K562 (cell line): ENCODE measurements around the gene OTOA. TPM values are rescaled to one million over a fixed set of nuclear protein-coding genes. Genes with fewer than 3 reads are reported as not detected.

Experiments
- ATAC-seq: fragments of 200-7000 bp; cut with Tn5 transposase; 3 replicates; pipeline ENCODE4 v1.9.1; 2020; ENCODE audit warnings: moderate library complexity
- BruUV-seq: library from RNA; stranded (reverse); fragments of 400-500 nt; replicated peaks from 2 replicates; lab custom pipeline; 2021; lab: Mats Ljungman, UMichigan
- CTCF ChIA-PET: fragments of 300-600 bp; formaldehyde crosslinking; extraction: SDS; loops from one replicate; lab custom pipeline; 2021; ENCODE audit warnings: low intra/inter-chr PET ratio; lab: Yijun Ruan, JAX
- POLR2A ChIA-PET: fragments of 300-600, 350-650 bp; sonication (Branson Sonifier 250); formaldehyde crosslinking; extraction: SDS; loops from one replicate; lab custom pipeline; 2021; ENCODE audit warnings: antibody characterized with exemption, inconsistent platforms; lab: Yijun Ruan, JAX
- DNase-seq, 4 experiments: peaks; one replicate each; pipeline versions ENCODE4 v3.0.0 to v3.0.0-alpha.2; 2011 to 2018; ENCODE audit warnings: low spot score in 3 of 4, mixed read lengths in 3 of 4; ENCODE audit errors: extremely low read depth in 1 of 4
- FAIRE-seq: peaks from 2 replicates; lab custom pipeline; 2011; peaks lifted over from hg19 to GRCh38; lab: Jason Lieb, UNC
- H2AFZ ChIP-seq: 2 replicates; pipeline ENCODE4 v1.6.0; 2011; ENCODE audit warnings: low read depth, low read length, control low read depth, inconsistent platforms
- H3K27ac ChIP-seq: fragments of 200-600 bp; 3 replicates; pipeline ENCODE4 v1.8.0; 2011; ENCODE audit warnings: low read depth, mild to moderate bottlenecking, control low read depth, inconsistent platforms, low read length, moderate library complexity, mixed read lengths; ENCODE audit errors: extremely low read depth
- H3K27me3 ChIP-seq, 2 experiments: fragments of 300-600 bp in 1 of 2; 2 replicates in 1 of 2; 3 replicates in 1 of 2; pipeline versions ENCODE4 v1.6.0 to v1.8.0; 2011; ENCODE audit warnings: inconsistent platforms in 2 of 2, low read length in 2 of 2, mild to moderate bottlenecking in 1 of 2, mixed read lengths in 1 of 2, moderate library complexity in 1 of 2; ENCODE audit not compliant: control insufficient read depth in 2 of 2, insufficient read depth in 2 of 2
- H3K36me3 ChIP-seq: fragments of 300-600 bp; 3 replicates; pipeline ENCODE4 v1.8.0; 2011; ENCODE audit warnings: mild to moderate bottlenecking, low read length, inconsistent platforms; ENCODE audit not compliant: control insufficient read depth, insufficient read depth
- H3K4me1 ChIP-seq, 2 experiments: fragments of 200-600 bp in 1 of 2; replicated peaks in 1 of 2; 2 replicates in 1 of 2; 3 replicates in 1 of 2; pipeline versions ENCODE4 v1.5.1 to v1.8.0; 2011; ENCODE audit warnings: inconsistent platforms in 2 of 2, low read length in 2 of 2, mild to moderate bottlenecking in 1 of 2, mixed read lengths in 1 of 2, moderate library complexity in 1 of 2; ENCODE audit not compliant: control insufficient read depth in 2 of 2, insufficient read depth in 2 of 2
- H3K4me2 ChIP-seq: 2 replicates; pipeline ENCODE4 v1.6.1; 2011; ENCODE audit warnings: low read length, control low read depth, inconsistent platforms, mixed read lengths; ENCODE audit not compliant: insufficient read depth
- H3K4me3 ChIP-seq: fragments of 200-600 bp; sonication (generic), shearing (Covaris generic); 2 replicates; pipeline ENCODE4 v1.5.1; 2016; ENCODE audit warnings: control low read depth, inconsistent platforms
- H3K79me2 ChIP-seq: fragments of 200-600 bp; 3 replicates; pipeline ENCODE4 v1.8.0; 2011; ENCODE audit warnings: low read length, inconsistent platforms; ENCODE audit not compliant: control insufficient read depth, insufficient read depth
- H3K9ac ChIP-seq, 2 experiments: 2 replicates each; pipeline versions ENCODE4 v1.6.0 to v1.6.1; 2011; ENCODE audit warnings: low read depth in 2 of 2, low read length in 2 of 2, control low read depth in 1 of 2, inconsistent platforms in 1 of 2, mild to moderate bottlenecking in 1 of 2, mixed read lengths in 1 of 2; ENCODE audit not compliant: insufficient read depth in 1 of 2
- H3K9me1 ChIP-seq: one replicate; pipeline ENCODE4 v1.6.0; 2011; ENCODE audit warnings: inconsistent platforms, mild to moderate bottlenecking, low read length, moderate library complexity; ENCODE audit not compliant: control insufficient read depth, insufficient read depth
- H3K9me3 ChIP-seq: replicated peaks from 2 replicates; pipeline ENCODE4 v1.5.1; 2011; ENCODE audit warnings: low read depth, low read length, inconsistent platforms; ENCODE audit not compliant: control insufficient read depth, insufficient read depth
- H4K20me1 ChIP-seq: replicated peaks from 2 replicates; pipeline ENCODE4 v1.6.1; 2011; ENCODE audit warnings: low read length, inconsistent platforms, mixed read lengths; ENCODE audit not compliant: control insufficient read depth, insufficient read depth
- BRF1 ChIP-seq: IDR thresholded peaks from 3 replicates; pipeline ENCODE4 v1.6.1; 2011; ENCODE audit warnings: borderline replicate concordance, mild to moderate bottlenecking; ENCODE audit not compliant: insufficient read length; ENCODE audit errors: extremely low read depth
- E2F3 ChIP-seq: fragments of 250-450 bp; sonication (Bioruptor Pico); IDR thresholded peaks from 2 replicates; pipeline ENCODE4 v1.4.0; 2020; ENCODE audit warnings: mild to moderate bottlenecking
- JUNB ChIP-seq: fragments of 450-650 bp; formaldehyde crosslinking; conservative IDR thresholded peaks from 2 replicates; pipeline ENCODE4 v1.4.0; 2020; ENCODE audit warnings: mild to moderate bottlenecking
- SIX5 ChIP-seq, 2 experiments: IDR thresholded peaks; 2 replicates each; pipeline ENCODE4 v1.6.1; 2011; ENCODE audit warnings: low read length in 2 of 2, borderline replicate concordance in 1 of 2, low read depth in 1 of 2, mild to moderate bottlenecking in 1 of 2, moderate library complexity in 1 of 2; ENCODE audit not compliant: insufficient read depth in 1 of 2
- ZKSCAN8 ChIP-seq: fragments of 200-800 bp; sonication (Bioruptor generic); IDR thresholded peaks from 2 replicates; pipeline ENCODE4 v1.6.1; 2016; ENCODE audit warnings: missing genetic modification characterization, missing compliant biosample characterization
- ZNF444 ChIP-seq: fragments of 250-450 bp; sonication (Bioruptor Pico); IDR thresholded peaks from 2 replicates; pipeline ENCODE4 v1.4.0; 2020; ENCODE audit warnings: mild to moderate bottlenecking, moderate library complexity
- ZNF551 ChIP-seq: fragments of 250-450 bp; sonication (Bioruptor Pico); IDR thresholded peaks from 2 replicates; pipeline ENCODE4 v1.5.0; 2021; ENCODE audit warnings: mild to moderate bottlenecking, moderate library complexity
- ZNF764 ChIP-seq: fragments of 250-450 bp; sonication (Bioruptor Pico); IDR thresholded peaks from 2 replicates; pipeline ENCODE4 v1.4.0; 2020; ENCODE audit warnings: low read depth, mild to moderate bottlenecking, moderate library complexity
- WGBS: fragments of 100-300 bp; shearing (Covaris generic); methylation state at CpG from one replicate; pipeline ENCODE4 v1.1.6; 2016; ENCODE audit warnings: low coverage, mixed read lengths; ENCODE audit not compliant: insufficient coverage; ENCODE audit errors: missing lambda C conversion rate; 5-methylcytosine and 5-hydroxymethylcytosine counted together
- in situ Hi-C: fragments of 300-500 bp; cut with MboI; formaldehyde crosslinking; loops from 4 replicates; pipeline ENCODE4 v1.15.0; 2018; ENCODE audit warnings: inconsistent platforms, mixed read lengths
- intact Hi-C: fragments of 100-400 bp; cut with micrococcal nuclease; formaldehyde crosslinking; loops from 2 replicates; pipeline ENCODE4 v1.14.2; 2022
- polyA plus RNA-seq, 8 experiments: library from polyadenylated mRNA; depleted of rRNA in 4 of 8; stranded (reverse) in 5 of 8; unstranded in 3 of 8; fragments of >200 nt; fragmentation: Nextera tagmentation in 2 of 8; fragmentation: Illumina TruSeq in 1 of 8; extraction: Ambion mirVana in 2 of 8; extraction: Trizol in 1 of 8; gene quantifications; 2 replicates each; pipeline versions ENCODE4 v1.2.1 to v1.2.3, GENCODE V29; 2011 to 2014; ENCODE audit warnings: inconsistent platforms in 1 of 8, missing spikeins in 1 of 8
- total RNA-seq, 7 experiments: library from RNA; depleted of rRNA in 6 of 7; stranded (reverse); fragments of >200 nt in 6 of 7; fragmentation: Illumina TruSeq in 2 of 7; extraction: Trizol in 2 of 7; gene quantifications; 2 replicates each; pipeline versions ENCODE4 v1.2.1 to v1.2.3, GENCODE V29; 2011 to 2021; ENCODE audit warnings: low replicate concordance in 1 of 7
- TF ChIP-seq, protein P1 (sequence below), 2 experiments: fragments of 450-650 bp in 1 of 2; sonication (generic) in 1 of 2; formaldehyde crosslinking in 1 of 2; IDR thresholded peaks; 2 replicates each; pipeline versions ENCODE4 v1.7.1 to v1.9.0; 2016 to 2022; ENCODE audit warnings: inconsistent platforms in 1 of 2, mild to moderate bottlenecking in 1 of 2, missing genetic modification reagents in 1 of 2
- TF ChIP-seq, protein P2 (sequence below): IDR thresholded peaks from 2 replicates; pipeline ENCODE4 v1.6.1; 2016; ENCODE audit warnings: missing genetic modification characterization, missing compliant biosample characterization

Gene OTOA
- total and polyA plus RNA-seq, 9 of the 15 experiments (the other 6 are each of a cell fraction or from before 2014, with no cell fraction given): 0.04 TPM; not detected in 8

DNA sequence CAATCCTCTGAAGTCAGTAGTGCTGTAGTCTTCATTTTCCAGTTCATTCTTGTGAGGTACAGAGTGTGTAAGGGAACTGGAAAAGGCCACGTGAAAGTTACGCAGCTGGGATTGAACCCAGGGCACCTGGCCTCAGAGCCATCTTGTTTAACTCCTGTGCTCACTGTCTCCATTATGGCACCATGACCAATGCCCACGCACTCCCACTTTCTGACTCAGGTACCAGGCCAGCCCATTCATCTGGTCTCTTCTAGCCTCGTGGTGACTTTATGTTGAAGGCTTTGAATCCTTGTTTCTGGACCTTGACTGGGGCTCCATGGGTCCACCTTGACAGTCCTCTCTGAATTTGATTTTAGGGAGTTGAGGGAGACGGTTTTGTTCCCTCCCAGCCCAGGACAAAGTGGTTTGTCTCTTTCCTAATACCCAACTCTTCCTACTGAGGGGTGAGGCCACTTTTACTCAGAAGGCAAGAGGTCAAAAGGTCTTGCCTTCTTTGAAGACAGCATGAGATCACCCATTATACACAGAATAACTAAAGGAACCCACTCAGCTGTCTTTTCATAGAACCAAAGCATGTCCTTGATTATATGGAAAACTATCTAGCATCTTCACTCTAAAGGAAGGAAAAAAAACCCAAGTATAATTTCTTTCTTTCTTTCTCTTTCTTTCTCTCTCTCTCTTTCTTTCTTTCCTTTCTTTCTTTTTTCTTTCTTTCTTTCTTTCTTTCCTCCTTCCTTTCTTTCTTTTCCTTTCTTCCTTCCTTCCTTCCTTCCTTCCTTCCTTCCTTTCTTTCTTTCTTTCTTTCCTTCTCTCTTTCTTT lies 50.0 kb downstream of the OTOA start:
- 17% methylated on average over 5 of the region's 5 CpGs for WGBS
- no peaks in the 10 kb centered on the region for H3K79me2 ChIP-seq
- no peaks in the 10 kb centered on the region for H3K9me1 ChIP-seq
- DNase-seq (no peak), ATAC-seq (no peak), FAIRE-seq (no peak)
- no peak overlapping the region for H2AFZ ChIP-seq
- no TSS peak for BruUV-seq
- ChIA-PET CTCF (no interaction called here), POLR2A (no interaction called here)
- no peaks in the 10 kb centered on the region for H3K36me3 ChIP-seq
- no peak overlapping the region for H3K4me3 ChIP-seq
- no peak overlapping the region for H3K27ac ChIP-seq
- in situ Hi-C loops (loop anchor here (25.0 kb wide), 2 partner anchors 99 to 224 kb away; no protein-coding TSS in a partner anchor), intact Hi-C loops (no loop called here)
- H3K4me2 ChIP-seq: no peak overlapping the region
- H3K4me1 ChIP-seq: no peaks in the 10 kb centered on the region
- H3K9me3 ChIP-seq: no peaks in the 10 kb centered on the region
- no peak overlapping the region for H3K9ac ChIP-seq
- peaks cover 16 to 30% of the 10 kb centered on the region in 2 experiments; a peak in 4 of 5 replicates for H3K27me3 ChIP-seq
- H4K20me1 ChIP-seq: no peaks in the 10 kb centered on the region
- TF ChIP-seq JUNB (CRISPR knock-in tag) (no peak), SIX5 (IDR thresholded peaks at IDR 0.05; ENCODE audit: borderline replicate concordance in 1 of 2, insufficient read depth in 1 of 2, low read depth in 1 of 2, low read length in 2 of 2) (no peak), ZKSCAN8 (no peak), ZNF551 (no peak), E2F3 (no peak), BRF1 (no peak), ZNF444 (CRISPR knock-in tag) (no peak), ZNF764 (CRISPR knock-in tag) (no peak)
- TF ChIP-seq, protein P1, sequence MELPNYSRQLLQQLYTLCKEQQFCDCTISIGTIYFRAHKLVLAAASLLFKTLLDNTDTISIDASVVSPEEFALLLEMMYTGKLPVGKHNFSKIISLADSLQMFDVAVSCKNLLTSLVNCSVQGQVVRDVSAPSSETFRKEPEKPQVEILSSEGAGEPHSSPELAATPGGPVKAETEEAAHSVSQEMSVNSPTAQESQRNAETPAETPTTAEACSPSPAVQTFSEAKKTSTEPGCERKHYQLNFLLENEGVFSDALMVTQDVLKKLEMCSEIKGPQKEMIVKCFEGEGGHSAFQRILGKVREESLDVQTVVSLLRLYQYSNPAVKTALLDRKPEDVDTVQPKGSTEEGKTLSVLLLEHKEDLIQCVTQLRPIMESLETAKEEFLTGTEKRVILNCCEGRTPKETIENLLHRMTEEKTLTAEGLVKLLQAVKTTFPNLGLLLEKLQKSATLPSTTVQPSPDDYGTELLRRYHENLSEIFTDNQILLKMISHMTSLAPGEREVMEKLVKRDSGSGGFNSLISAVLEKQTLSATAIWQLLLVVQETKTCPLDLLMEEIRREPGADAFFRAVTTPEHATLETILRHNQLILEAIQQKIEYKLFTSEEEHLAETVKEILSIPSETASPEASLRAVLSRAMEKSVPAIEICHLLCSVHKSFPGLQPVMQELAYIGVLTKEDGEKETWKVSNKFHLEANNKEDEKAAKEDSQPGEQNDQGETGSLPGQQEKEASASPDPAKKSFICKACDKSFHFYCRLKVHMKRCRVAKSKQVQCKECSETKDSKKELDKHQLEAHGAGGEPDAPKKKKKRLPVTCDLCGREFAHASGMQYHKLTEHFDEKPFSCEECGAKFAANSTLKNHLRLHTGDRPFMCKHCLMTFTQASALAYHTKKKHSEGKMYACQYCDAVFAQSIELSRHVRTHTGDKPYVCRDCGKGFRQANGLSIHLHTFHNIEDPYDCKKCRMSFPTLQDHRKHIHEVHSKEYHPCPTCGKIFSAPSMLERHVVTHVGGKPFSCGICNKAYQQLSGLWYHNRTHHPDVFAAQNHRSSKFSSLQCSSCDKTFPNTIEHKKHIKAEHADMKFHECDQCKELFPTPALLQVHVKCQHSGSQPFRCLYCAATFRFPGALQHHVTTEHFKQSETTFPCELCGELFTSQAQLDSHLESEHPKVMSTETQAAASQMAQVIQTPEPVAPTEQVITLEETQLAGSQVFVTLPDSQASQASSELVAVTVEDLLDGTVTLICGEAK (IDR thresholded peaks at IDR 0.05): no peak
- TF ChIP-seq, protein P1 (CRISPR knock-in tag; IDR thresholded peaks at IDR 0.05): no peak
- TF ChIP-seq, protein P2, sequence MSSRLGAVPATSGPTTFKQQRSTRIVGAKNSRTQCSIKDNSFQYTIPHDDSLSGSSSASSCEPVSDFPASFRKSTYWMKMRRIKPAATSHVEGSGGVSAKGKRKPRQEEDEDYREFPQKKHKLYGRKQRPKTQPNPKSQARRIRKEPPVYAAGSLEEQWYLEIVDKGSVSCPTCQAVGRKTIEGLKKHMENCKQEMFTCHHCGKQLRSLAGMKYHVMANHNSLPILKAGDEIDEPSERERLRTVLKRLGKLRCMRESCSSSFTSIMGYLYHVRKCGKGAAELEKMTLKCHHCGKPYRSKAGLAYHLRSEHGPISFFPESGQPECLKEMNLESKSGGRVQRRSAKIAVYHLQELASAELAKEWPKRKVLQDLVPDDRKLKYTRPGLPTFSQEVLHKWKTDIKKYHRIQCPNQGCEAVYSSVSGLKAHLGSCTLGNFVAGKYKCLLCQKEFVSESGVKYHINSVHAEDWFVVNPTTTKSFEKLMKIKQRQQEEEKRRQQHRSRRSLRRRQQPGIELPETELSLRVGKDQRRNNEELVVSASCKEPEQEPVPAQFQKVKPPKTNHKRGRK: no peak
